ENCODE data around the gene CKS1B. TPM values are rescaled to one million over a fixed set of nuclear protein-coding genes. Genes with fewer than 3 reads are reported as not detected.

The CKS1B gene
- 222 and 236 TPM in 2 replicates for total RNA-seq

GRCh38 chr1:154974102-154974807, at the start of gene CKS1B:
TSS of gene CKS1B (plus strand) at chr1:154974681. CDS start at chr1:154974746, 65 bp downstream.

GRCh38 chr1:154936555-154937084, 37.9 kb upstream of the CKS1B start, which contains the start of gene PMVK:
TSS of gene PMVK (minus strand) at chr1:154936719. CDS start at chr1:154936685, 34 bp downstream.

GRCh38 chr1:154955718-154956543, 18.6 kb upstream of the CKS1B start, which contains the start of gene PBXIP1:
TSS of gene PBXIP1 (minus strand) at chr1:154956099. CDS start at chr1:154953721, 2,378 bp downstream.

GRCh38 chr1:154961207-154962155, 13.0 kb upstream of the CKS1B start, which contains the start of gene PYGO2:
TSS of gene PYGO2 (minus strand) at chr1:154961782. CDS start at chr1:154961576, 206 bp downstream.

GRCh38 chr1:154970631-154971340, 3.7 kb upstream of the CKS1B start, which contains the start of gene SHC1:
TSS of gene SHC1 (minus strand) at chr1:154970747. CDS start at chr1:154970526, 221 bp downstream.

GRCh38 chr1:154982897-154983648, 8.6 kb downstream of the CKS1B start, which contains the start of gene FLAD1:
TSS of gene FLAD1 (plus strand) at chr1:154983344. CDS start at chr1:154983695, 351 bp downstream.

GRCh38 chr1:154993572-154994268, 19.2 kb downstream of the CKS1B start, which contains the start of gene LENEP:
TSS of gene LENEP (plus strand) at chr1:154993586. CDS start at chr1:154993608, 22 bp downstream.

GRCh38 chr1:155002464-155003226, 28.2 kb downstream of the CKS1B start, which contains the start of gene ZBTB7B:
TSS of gene ZBTB7B (plus strand) at chr1:155002802. CDS start at chr1:155014661, 11,859 bp downstream.

Other genes with a start within 250 kb of the CKS1B start
- gene KCNN3, start 104.4 kb upstream of the CKS1B start, total RNA-seq: not detected in 2 replicates
- 9.2 and 11.4 TPM in 2 replicates for gene PMVK, start 38.0 kb upstream of the CKS1B start, total RNA-seq
- gene PBXIP1, start 18.6 kb upstream of the CKS1B start, total RNA-seq: 42.1 and 48.9 TPM in 2 replicates
- gene PYGO2, start 12.9 kb upstream of the CKS1B start, total RNA-seq: 16.8 and 19.2 TPM in 2 replicates
- gene SHC1, start 3.9 kb upstream of the CKS1B start, total RNA-seq: 192 and 203 TPM in 2 replicates
- gene FLAD1, start 8.7 kb downstream of the CKS1B start, total RNA-seq: 35.3 and 41.8 TPM in 2 replicates
- not detected in 2 replicates for gene LENEP, start 18.9 kb downstream of the CKS1B start, total RNA-seq
- 13.1 and 14.5 TPM in 2 replicates for gene ZBTB7B, start 28.1 kb downstream of the CKS1B start, total RNA-seq
- gene DCST2, start 59.1 kb downstream of the CKS1B start, total RNA-seq: under 0.01 and 0.17 TPM in 2 replicates
- gene DCST1, start 59.1 kb downstream of the CKS1B start, total RNA-seq: not detected in 2 replicates
- gene ADAM15, start 76.6 kb downstream of the CKS1B start, total RNA-seq: 82.9 and 84.4 TPM in 2 replicates
- gene EFNA4, start 89.1 kb downstream of the CKS1B start, total RNA-seq: 7.7 and 8.3 TPM in 2 replicates
- 0.67 and 1.2 TPM in 2 replicates for gene EFNA3, start 104.2 kb downstream of the CKS1B start, total RNA-seq
- gene EFNA1, start 153.2 kb downstream of the CKS1B start, total RNA-seq: 0.50 and 0.89 TPM in 2 replicates
- gene SLC50A1, start 161.2 kb downstream of the CKS1B start, total RNA-seq: 39.2 and 53.4 TPM in 2 replicates
- 100 and 114 TPM in 2 replicates for gene DPM3, start 165.8 kb downstream of the CKS1B start, total RNA-seq
- gene KRTCAP2, start 198.6 kb downstream of the CKS1B start, total RNA-seq: 207 and 218 TPM in 2 replicates
- 5.2 and 5.4 TPM in 2 replicates for gene TRIM46, start 199.2 kb downstream of the CKS1B start, total RNA-seq
- 10.1 and 11.9 TPM in 2 replicates for gene THBS3, start 233.2 kb downstream of the CKS1B start, total RNA-seq
- gene MTX1, start 234.0 kb downstream of the CKS1B start, total RNA-seq: 94.7 and 107 TPM in 2 replicates